Heart left ventricle (tissue), 16 donors: ENCODE data around the gene NUP160. TPM values are rescaled to one million over a fixed set of nuclear protein-coding genes. Genes with fewer than 3 reads are reported as not detected.

Experiments used
- ATAC-seq, 4 donors: fragments of 200-7000 bp; cut with Tn5 transposase; one replicate each; pipeline ENCODE4 v1.9.1; 2020 to 2022; ENCODE audit warnings: moderate library complexity in 4 of 4, mild to moderate bottlenecking in 3 of 4, moderate number of reproducible peaks in 1 of 4
- DNase-seq, 5 donors: peaks; one replicate each; pipeline ENCODE4 v3.0.0-alpha.2; 2020
- H3K27ac ChIP-seq, 12 donors: fragments of 200-600 bp; sonication (generic) in 4 of 12; one replicate each; pipeline versions ENCODE4 v1.5.0 to v1.8.0; 2016 to 2022; ENCODE audit warnings: mild to moderate bottlenecking in 2 of 12
- H3K27me3 ChIP-seq, 9 donors: fragments of 200-600 bp; sonication (generic) in 2 of 9; one replicate each; pipeline versions ENCODE4 v1.5.1 to v1.8.0; 2016 to 2022; ENCODE audit warnings: mild to moderate bottlenecking in 3 of 9
- H3K36me3 ChIP-seq, 9 donors: fragments of 200-600 bp; sonication (generic) in 2 of 9; one replicate each; pipeline versions ENCODE4 v1.5.0 to v1.8.0; 2018 to 2022; ENCODE audit warnings: mild to moderate bottlenecking in 2 of 9
- H3K4me1 ChIP-seq, 12 donors: fragments of 200-600 bp; sonication (generic) in 4 of 12; one replicate each; pipeline versions ENCODE4 v1.5.0 to v1.8.0; 2016 to 2022; ENCODE audit warnings: mild to moderate bottlenecking in 3 of 12
- H3K4me3 ChIP-seq, 12 donors: fragments of 200-600 bp; sonication (generic) in 4 of 12; one replicate each; pipeline versions ENCODE4 v1.5.0 to v1.8.0; 2017 to 2022; ENCODE audit warnings: mild to moderate bottlenecking in 9 of 12, moderate library complexity in 4 of 12
- H3K9me3 ChIP-seq, 12 donors: fragments of 200-600 bp; sonication (generic) in 4 of 12; one replicate each; pipeline versions ENCODE4 v1.5.0 to v1.8.0; 2016 to 2022; ENCODE audit warnings: mild to moderate bottlenecking in 1 of 12
- POLR2A ChIP-seq, 2 donors: fragments of 450-650 bp; IDR thresholded peaks; one replicate each; pipeline ENCODE4 v1.6.1; 2017; ENCODE audit warnings: antibody characterized with exemption in 2 of 2, mild to moderate bottlenecking in 2 of 2, moderate library complexity in 2 of 2
- WGBS, 4 donors: extraction: QIAGEN DNeasy Blood & Tissue Kit in 2 of 4; methylation state at CpG; one replicate each; pipeline versions ENCODE4 v1.1.5 to v1.1.7; 2013 to 2018; 5-methylcytosine and 5-hydroxymethylcytosine counted together
- intact Hi-C, 10 donors: fragments of 100-400 bp; cut with DNase I; formaldehyde crosslinking; loops; one replicate each; pipeline versions ENCODE4 v1.11.1 to v1.14.2; 2022
- polyA plus RNA-seq, 2 donors: library from polyadenylated mRNA; stranded (reverse); fragments of 200-250 nt; gene quantifications; one replicate each; pipeline ENCODE4 v1.2.3, GENCODE V29; 2013
- total RNA-seq, 9 donors: library from RNA; depleted of rRNA in 2 of 9; stranded (reverse); fragments of >200 nt in 2 of 9; fragmentation: NEBNext Ultra II Directional in 3 of 9; extraction: Animal tissue kit (Norgen Biotek cat#: 25700) in 3 of 9; gene quantifications; one replicate each; pipeline versions ENCODE4 v1.1.0 to v1.2.4, GENCODE V29; 2016 to 2023
- TF ChIP-seq, protein P1 (sequence below), 12 donors: fragments of 200-600 bp; sonication (generic) in 4 of 12; IDR thresholded peaks; one replicate each; pipeline versions ENCODE4 v1.5.0 to v1.8.0; 2018 to 2022; ENCODE audit warnings: antibody characterized with exemption in 12 of 12, mild to moderate bottlenecking in 5 of 12
- donor health status: ischemic (EF 13 %, LVEDD 7.1; RV severe dilation, severe dysfunction).
- donor health status: healthy with polysubstance abuse.
- donor health status: DM: no; HTN: yes; CAD: no.
- donor health status: DM: no; HTN: no; CAD: no.
- donor health status: ischemic (EF 25% LVEDD 6.9; RV normal size, moderate dysfunction).
- donor health status: ischemic (EF 25% LVEDD 5.7; RV mildly dilated, moderate dysfunction).
- donor health status: healthy.
- donor health status: DM: yes; HTN: yes; CAD: no.
- donor health status: ischemic (EF 35%, LVEDD 5.7; RV mildly dilated, moderate dysfunction).
- donor health status: nonischemic (EF 11% LVEDD 7.7; RV severe dilation, severe dysfunction).
- donor health status: DM: yes; HTN: yes; CAD: no.
- donor health status: PGD.
- donor health status: ischemic (EF 29% LVEDD 5.4; RV normal size, mild dysfunction).
- donor health status: nonischemic (EF 23%, LVEDD 6.1; RV moderate dilation, normal function).

NUP160 gene
- total and polyA plus RNA-seq, 11 donors, result 9.4 to 19.7 (median 13.7) TPM

DNA sequence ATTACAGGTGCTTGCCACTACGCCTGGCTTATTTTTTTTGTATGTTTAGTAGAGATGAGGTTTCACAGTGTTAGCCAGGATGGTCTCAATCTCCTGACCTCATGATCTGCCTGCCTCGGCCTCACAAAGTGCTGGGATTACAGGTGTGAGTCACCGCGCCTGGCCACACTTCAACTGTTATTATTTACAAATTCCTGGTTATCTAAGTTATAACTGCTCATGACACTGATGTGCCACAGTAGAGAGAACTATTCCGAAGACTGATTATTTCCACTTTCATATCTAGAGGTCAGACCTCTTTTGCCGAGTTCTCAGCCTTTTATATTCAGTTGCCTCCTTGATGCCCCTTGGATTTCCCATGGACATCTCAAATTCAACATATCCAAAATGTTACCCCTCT lies 3.9 kb upstream of the NUP160 start:
- no peak for ATAC-seq
- WGBS, 4 donors, result 91 to 94% (median 92%) methylated on average over 6 of the region's 6 CpGs
- H3K27me3 ChIP-seq, result no peaks in the 10 kb centered on the region
- peaks cover 0 to 1% (median 0%) of the 10 kb centered on the region in 9 donors for H3K36me3 ChIP-seq
- DNase-seq, result no peak
- no peaks in the 10 kb centered on the region for H3K9me3 ChIP-seq
- no peak overlapping the region for H3K27ac ChIP-seq
- H3K4me3 ChIP-seq, result no peak overlapping the region
- peaks cover 0 to 22% (median 11%) of the 10 kb centered on the region in 12 donors for H3K4me1 ChIP-seq
- intact Hi-C loops, result loop anchor here in 8 of 10 donors (5.0 to 10.0 kb wide), 6 partner anchors 207 to 480 kb away; partner anchors contain the start of genes SPI1 (in 5 of the 8) and MTCH2 (in 3 of the 8)
- no peak for TF ChIP-seq POLR2A (IDR thresholded peaks at IDR 0.05)
- TF ChIP-seq, protein P1, sequence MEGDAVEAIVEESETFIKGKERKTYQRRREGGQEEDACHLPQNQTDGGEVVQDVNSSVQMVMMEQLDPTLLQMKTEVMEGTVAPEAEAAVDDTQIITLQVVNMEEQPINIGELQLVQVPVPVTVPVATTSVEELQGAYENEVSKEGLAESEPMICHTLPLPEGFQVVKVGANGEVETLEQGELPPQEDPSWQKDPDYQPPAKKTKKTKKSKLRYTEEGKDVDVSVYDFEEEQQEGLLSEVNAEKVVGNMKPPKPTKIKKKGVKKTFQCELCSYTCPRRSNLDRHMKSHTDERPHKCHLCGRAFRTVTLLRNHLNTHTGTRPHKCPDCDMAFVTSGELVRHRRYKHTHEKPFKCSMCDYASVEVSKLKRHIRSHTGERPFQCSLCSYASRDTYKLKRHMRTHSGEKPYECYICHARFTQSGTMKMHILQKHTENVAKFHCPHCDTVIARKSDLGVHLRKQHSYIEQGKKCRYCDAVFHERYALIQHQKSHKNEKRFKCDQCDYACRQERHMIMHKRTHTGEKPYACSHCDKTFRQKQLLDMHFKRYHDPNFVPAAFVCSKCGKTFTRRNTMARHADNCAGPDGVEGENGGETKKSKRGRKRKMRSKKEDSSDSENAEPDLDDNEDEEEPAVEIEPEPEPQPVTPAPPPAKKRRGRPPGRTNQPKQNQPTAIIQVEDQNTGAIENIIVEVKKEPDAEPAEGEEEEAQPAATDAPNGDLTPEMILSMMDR (IDR thresholded peaks at IDR 0.05), result no peak

- Histone ChIP-seq H3K27me3 (no peaks in the 10 kb centered on the region), H3K27ac (peak overlapping the region in 1 of 12 donors; percentile 27), H3K4me1 (peaks cover 0 to 30% (median 15%) of the 10 kb centered on the region in 12 donors), H3K36me3 (peaks cover 0 to 15% (median 10%) of the 10 kb centered on the region in 9 donors), H3K9me3 (no peaks in the 10 kb centered on the region), H3K4me3 (no peak overlapping the region)
- 51 to 68% (median 64%) methylated on average over 1 of the region's 1 CpG for WGBS, 4 donors
- intact Hi-C loops, result loop anchor here in 8 of 10 donors (5.0 to 10.0 kb wide), 6 partner anchors 206 to 478 kb away; partner anchors contain the start of genes SPI1 (in 5 of the 8) and MTCH2 (in 3 of the 8)
- DNase-seq, result no peak
- no peak for ATAC-seq
- no peak for TF ChIP-seq POLR2A (IDR thresholded peaks at IDR 0.05)
- TF ChIP-seq, protein P1 (IDR thresholded peaks at IDR 0.05), result no peak
Measured at GRCh38 chr11:47850337-47850736, 2.2 kb upstream of the NUP160 start.

DNA sequence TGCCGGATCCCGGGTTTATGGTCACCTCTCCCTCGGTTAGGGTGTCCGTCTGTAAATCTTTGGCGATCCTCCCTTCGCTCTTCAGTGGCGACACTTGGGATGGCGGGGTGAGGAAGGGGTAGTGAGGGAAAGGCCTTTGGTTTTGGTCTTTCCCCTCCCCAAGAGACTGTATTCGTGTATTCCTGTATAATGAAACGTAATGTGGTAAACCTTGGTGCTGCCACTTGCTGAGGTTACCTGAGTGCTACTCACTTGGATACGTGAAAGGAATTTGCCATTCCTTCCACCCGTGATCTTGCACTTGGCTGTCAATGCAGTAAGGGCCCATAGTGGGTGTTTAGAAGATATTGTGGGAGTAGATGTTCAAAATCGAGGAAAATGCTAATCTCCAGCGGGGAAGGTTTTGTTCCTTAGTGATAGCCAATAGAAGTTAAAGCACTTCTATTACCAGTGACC lies 578 bp upstream of the NUP160 start:
- no peak for ATAC-seq
- Histone ChIP-seq H3K27me3 (no peaks in the 10 kb centered on the region), H3K27ac (peak overlapping the region in 11 of 12 donors; percentile 87 to 96 (median 92)), H3K36me3 (peaks cover 0 to 31% (median 15%) of the 10 kb centered on the region in 9 donors), H3K4me3 (peak overlapping the region; percentile 70 to 98 (median 78)), H3K9me3 (no peaks in the 10 kb centered on the region), H3K4me1 (peaks cover 0 to 40% (median 22%) of the 10 kb centered on the region in 12 donors)
- WGBS, 4 donors, result 3 to 8% (median 4%) methylated on average over 14 of the region's 14 CpGs
- intact Hi-C loops, result loop anchor here in 5 of 10 donors (2.0 to 10.0 kb wide), 6 partner anchors 76 to 454 kb away; partner anchors contain the start of genes FNBP4 (in 3 of the 5) and MTCH2 (in 2 of the 5)
- TF ChIP-seq POLR2A (IDR thresholded peaks at IDR 0.05), result no peak
- TF ChIP-seq, protein P1 (IDR thresholded peaks at IDR 0.05), result no peak
- no peak for DNase-seq

- TF ChIP-seq POLR2A (IDR thresholded peaks at IDR 0.05), result no peak
- TF ChIP-seq, protein P1 (IDR thresholded peaks at IDR 0.05), result no peak
- H3K27me3 ChIP-seq, result no peaks in the 10 kb centered on the region
- H3K4me1 ChIP-seq, result peaks cover 0 to 39% (median 23%) of the 10 kb centered on the region in 12 donors
- intact Hi-C loops, result loop anchor here in 5 of 10 donors (5.0 to 10.0 kb wide), 5 partner anchors 75 to 453 kb away; partner anchors contain the start of genes FNBP4 (in 2 of the 5) and MTCH2 (in 2 of the 5)
- H3K27ac ChIP-seq, result peak overlapping the region in 11 of 12 donors; percentile 87 to 96 (median 92)
- peaks cover 0 to 42% (median 27%) of the 10 kb centered on the region in 9 donors for H3K36me3 ChIP-seq
- DNase-seq (no peak), ATAC-seq (no peak)
- peak overlapping the region; percentile 70 to 98 (median 78) for H3K4me3 ChIP-seq
- 5 to 8% (median 6%) methylated on average over 8 of the region's 8 CpGs for WGBS, 4 donors
- no peaks in the 10 kb centered on the region for H3K9me3 ChIP-seq
Measured at GRCh38 chr11:47847537-47847891, 636 bp downstream of the NUP160 start.
